ENCODE results near the gene NONO. TPM values are rescaled to one million over a fixed set of nuclear protein-coding genes. Genes with fewer than 3 reads are reported as not detected.

NONO gene
- polyA plus RNA-seq, 2 of the 4 experiments (the other 2 are of a cell fraction): 362 to 405 TPM

DNA sequence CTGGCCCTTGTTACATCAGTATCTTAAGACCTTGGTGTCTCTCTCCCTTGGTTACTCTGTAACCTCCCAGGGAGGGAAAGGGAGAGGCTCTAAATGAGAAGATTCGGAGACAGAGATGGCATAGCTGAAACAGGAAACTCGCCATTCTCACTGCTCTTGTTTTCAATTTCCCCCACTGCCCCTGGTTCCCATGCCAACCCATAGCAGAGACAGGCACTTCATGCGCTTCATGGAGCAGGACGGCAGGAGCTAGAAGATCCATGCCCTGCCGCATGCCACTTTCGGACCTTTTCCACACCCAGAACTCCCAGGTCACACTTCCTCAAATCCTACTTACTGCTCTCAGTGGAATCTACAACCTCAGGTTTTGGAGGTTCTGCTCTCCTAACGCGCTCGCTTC is 32.6 kb upstream of the NONO start:
- ChIA-PET POLR2A (no interaction called here), CTCF (interaction anchor here (1.8 kb wide), 1 partner anchor 32 kb away, joined by 4 read pairs; the partner anchor contains the start of gene NONO)
- Histone ChIP-seq H3K4me3 (no peak overlapping the region), H3K4me1 (peaks cover 23% of the 10 kb centered on the region), H3K9me3 (no peaks in the 10 kb centered on the region), H3K27ac (no peak overlapping the region), H3K4me2 (no peak overlapping the region)
- no peak for ATAC-seq
- TF ChIP-seq SREBF2 (IDR thresholded peaks at IDR 0.05) (no peak), BHLHE40 (IDR thresholded peaks at IDR 0.05; ENCODE audit: low read depth, low read length) (no peak), FOSB (CRISPR knock-in tag; IDR thresholded peaks at IDR 0.05) (no peak), ZNF302 (CRISPR knock-in tag; IDR thresholded peaks at IDR 0.05) (no peak), MAFK (IDR thresholded peaks at IDR 0.05; ENCODE audit: partially characterized antibody) (no peak), CHD4 (IDR thresholded peaks at IDR 0.05; ENCODE audit: borderline replicate concordance) (no peak)
- no peak for FAIRE-seq
- no peak for DNase-seq (ENCODE audit: low read depth in 1 of 2, low spot score in 1 of 2)
- WGBS (ENCODE audit: missing lambda C conversion rate): 93% methylated on average over 9 of the region's 9 CpGs

DNA sequence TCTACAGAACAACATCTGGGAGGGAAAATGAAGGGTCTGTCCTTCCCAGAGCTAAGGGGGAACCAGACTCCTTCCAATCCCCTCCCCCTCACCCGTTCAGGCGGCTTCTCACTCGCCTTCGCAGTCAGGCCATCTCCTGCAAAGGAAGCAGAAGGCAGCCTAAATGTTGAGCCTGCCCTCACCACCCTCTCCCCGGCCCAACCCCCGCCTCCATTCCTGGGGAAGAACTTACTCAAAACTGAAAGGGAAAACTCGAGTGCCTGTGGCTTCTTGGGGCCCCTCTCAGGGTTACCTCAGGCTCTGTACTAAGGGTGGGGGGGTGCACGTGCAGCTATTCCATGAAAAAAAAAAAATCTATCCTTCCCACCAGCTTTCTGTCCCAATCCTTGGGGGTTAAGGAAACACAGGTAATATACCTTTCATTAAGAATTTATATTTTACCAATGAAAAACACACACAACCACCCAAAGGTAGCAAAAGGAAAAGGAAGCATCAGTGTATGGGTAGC is 31.9 kb upstream of the NONO start:
- Histone ChIP-seq H3K4me1 (peaks cover 23% of the 10 kb centered on the region), H3K9me3 (no peaks in the 10 kb centered on the region), H3K4me3 (no peak overlapping the region), H3K27ac (no peak overlapping the region), H3K4me2 (0 out of 3 replicates have a peak overlapping the region, but pooled peaks have one; percentile 99)
- FAIRE-seq (no peak), DNase-seq (ENCODE audit: low read depth in 1 of 2, low spot score in 1 of 2) (no peak), ATAC-seq (no peak)
- TF ChIP-seq EHMT2 (IDR thresholded peaks at IDR 0.05; ENCODE audit: low read depth) (no peak), CHD4 (IDR thresholded peaks at IDR 0.05; ENCODE audit: borderline replicate concordance) (no peak), HOXA7 (CRISPR knock-in tag; IDR thresholded peaks at IDR 0.05) (no peak), BHLHE40 (IDR thresholded peaks at IDR 0.05; ENCODE audit: low read depth, low read length) (no peak), NFE2L2 (conservative IDR thresholded peaks at IDR 0.05; ENCODE audit: low read length) (no peak), NPAS2 (CRISPR knock-in tag; IDR thresholded peaks at IDR 0.05; ENCODE audit: borderline replicate concordance) (no peak), EP300 (IDR thresholded peaks at IDR 0.05) (no peak), NR3C1 (IDR thresholded peaks at IDR 0.05) (no peak), CTCF (IDR thresholded peaks at IDR 0.05) (no peak), MYC (IDR thresholded peaks at IDR 0.05; ENCODE audit: borderline replicate concordance, low read length) (no peak), TFCP2L1 (CRISPR knock-in tag; IDR thresholded peaks at IDR 0.05) (no peak), RFX5 (IDR thresholded peaks at IDR 0.05) (no peak), POLR2AphosphoS2 (conservative IDR thresholded peaks at IDR 0.05; ENCODE audit: low read length) (no peak), FOSL2 (IDR thresholded peaks at IDR 0.05) (no peak), FOSL2 (CRISPR knock-in tag; IDR thresholded peaks at IDR 0.05) (no peak), HOXB5 (CRISPR knock-in tag; IDR thresholded peaks at IDR 0.05) (no peak), CBX2 (IDR thresholded peaks at IDR 0.05; ENCODE audit: borderline replicate concordance, low read depth) (no peak), ZC3H11A (IDR thresholded peaks at IDR 0.05) (no peak), MAFK (IDR thresholded peaks at IDR 0.05; ENCODE audit: partially characterized antibody) (no peak)
- TF ChIP-seq, protein P1, sequence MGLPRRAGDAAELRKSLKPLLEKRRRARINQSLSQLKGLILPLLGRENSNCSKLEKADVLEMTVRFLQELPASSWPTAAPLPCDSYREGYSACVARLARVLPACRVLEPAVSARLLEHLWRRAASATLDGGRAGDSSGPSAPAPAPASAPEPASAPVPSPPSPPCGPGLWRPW (IDR thresholded peaks at IDR 0.05): no peak
- TF ChIP-seq, protein P2, sequence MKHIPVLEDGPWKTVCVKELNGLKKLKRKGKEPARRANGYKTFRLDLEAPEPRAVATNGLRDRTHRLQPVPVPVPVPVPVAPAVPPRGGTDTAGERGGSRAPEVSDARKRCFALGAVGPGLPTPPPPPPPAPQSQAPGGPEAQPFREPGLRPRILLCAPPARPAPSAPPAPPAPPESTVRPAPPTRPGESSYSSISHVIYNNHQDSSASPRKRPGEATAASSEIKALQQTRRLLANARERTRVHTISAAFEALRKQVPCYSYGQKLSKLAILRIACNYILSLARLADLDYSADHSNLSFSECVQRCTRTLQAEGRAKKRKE (CRISPR knock-in tag; IDR thresholded peaks at IDR 0.05; ENCODE audit: low read depth): no peak
- POLR2A ChIA-PET: no interaction called here
- 81% methylated on average over 6 of the region's 8 CpGs for WGBS (ENCODE audit: missing lambda C conversion rate)
- CTCF ChIA-PET: interaction anchor here (1.1 to 1.8 kb wide), 2 partner anchors 11 to 32 kb away, joined by 4 read pairs; partner anchors contain the start of gene NONO
